ENCODE measurements around the gene LAMTOR5.

DNA sequence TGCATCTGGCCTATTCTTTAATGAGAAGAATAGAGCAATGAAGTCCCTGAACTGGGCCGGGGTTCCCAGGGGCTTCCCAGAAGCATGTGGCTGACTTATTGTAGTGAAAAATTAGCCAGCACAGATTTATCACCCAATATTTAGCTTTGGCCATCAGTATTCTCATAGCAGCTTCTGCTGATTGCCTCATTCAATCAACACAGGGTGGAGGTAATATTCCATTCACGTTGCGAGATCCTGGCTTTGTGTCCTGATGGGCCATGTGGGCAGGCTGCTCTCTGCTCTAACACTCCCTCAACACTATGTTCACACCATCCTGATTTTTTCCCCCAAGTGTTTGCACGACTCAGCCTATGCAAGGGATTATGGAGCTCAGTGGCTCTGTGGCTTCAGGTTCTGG lies 21.5 kb upstream of the LAMTOR5 start:
- TF ChIP-seq, protein P1, sequence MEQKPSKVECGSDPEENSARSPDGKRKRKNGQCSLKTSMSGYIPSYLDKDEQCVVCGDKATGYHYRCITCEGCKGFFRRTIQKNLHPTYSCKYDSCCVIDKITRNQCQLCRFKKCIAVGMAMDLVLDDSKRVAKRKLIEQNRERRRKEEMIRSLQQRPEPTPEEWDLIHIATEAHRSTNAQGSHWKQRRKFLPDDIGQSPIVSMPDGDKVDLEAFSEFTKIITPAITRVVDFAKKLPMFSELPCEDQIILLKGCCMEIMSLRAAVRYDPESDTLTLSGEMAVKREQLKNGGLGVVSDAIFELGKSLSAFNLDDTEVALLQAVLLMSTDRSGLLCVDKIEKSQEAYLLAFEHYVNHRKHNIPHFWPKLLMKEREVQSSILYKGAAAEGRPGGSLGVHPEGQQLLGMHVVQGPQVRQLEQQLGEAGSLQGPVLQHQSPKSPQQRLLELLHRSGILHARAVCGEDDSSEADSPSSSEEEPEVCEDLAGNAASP (CRISPR knock-in tag; IDR thresholded peaks at IDR 0.05; ENCODE audit: borderline replicate concordance): no peak
- TF ChIP-seq, protein P2, sequence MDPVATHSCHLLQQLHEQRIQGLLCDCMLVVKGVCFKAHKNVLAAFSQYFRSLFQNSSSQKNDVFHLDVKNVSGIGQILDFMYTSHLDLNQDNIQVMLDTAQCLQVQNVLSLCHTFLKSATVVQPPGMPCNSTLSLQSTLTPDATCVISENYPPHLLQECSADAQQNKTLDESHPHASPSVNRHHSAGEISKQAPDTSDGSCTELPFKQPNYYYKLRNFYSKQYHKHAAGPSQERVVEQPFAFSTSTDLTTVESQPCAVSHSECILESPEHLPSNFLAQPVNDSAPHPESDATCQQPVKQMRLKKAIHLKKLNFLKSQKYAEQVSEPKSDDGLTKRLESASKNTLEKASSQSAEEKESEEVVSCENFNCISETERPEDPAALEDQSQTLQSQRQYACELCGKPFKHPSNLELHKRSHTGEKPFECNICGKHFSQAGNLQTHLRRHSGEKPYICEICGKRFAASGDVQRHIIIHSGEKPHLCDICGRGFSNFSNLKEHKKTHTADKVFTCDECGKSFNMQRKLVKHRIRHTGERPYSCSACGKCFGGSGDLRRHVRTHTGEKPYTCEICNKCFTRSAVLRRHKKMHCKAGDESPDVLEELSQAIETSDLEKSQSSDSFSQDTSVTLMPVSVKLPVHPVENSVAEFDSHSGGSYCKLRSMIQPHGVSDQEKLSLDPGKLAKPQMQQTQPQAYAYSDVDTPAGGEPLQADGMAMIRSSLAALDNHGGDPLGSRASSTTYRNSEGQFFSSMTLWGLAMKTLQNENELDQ (CRISPR knock-in tag; IDR thresholded peaks at IDR 0.05; ENCODE audit: borderline replicate concordance): no peak
- TF ChIP-seq, protein P3, sequence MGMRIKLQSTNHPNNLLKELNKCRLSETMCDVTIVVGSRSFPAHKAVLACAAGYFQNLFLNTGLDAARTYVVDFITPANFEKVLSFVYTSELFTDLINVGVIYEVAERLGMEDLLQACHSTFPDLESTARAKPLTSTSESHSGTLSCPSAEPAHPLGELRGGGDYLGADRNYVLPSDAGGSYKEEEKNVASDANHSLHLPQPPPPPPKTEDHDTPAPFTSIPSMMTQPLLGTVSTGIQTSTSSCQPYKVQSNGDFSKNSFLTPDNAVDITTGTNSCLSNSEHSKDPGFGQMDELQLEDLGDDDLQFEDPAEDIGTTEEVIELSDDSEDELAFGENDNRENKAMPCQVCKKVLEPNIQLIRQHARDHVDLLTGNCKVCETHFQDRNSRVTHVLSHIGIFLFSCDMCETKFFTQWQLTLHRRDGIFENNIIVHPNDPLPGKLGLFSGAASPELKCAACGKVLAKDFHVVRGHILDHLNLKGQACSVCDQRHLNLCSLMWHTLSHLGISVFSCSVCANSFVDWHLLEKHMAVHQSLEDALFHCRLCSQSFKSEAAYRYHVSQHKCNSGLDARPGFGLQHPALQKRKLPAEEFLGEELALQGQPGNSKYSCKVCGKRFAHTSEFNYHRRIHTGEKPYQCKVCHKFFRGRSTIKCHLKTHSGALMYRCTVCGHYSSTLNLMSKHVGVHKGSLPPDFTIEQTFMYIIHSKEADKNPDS (CRISPR knock-in tag; IDR thresholded peaks at IDR 0.05): no peak
- TF ChIP-seq, protein P4, sequence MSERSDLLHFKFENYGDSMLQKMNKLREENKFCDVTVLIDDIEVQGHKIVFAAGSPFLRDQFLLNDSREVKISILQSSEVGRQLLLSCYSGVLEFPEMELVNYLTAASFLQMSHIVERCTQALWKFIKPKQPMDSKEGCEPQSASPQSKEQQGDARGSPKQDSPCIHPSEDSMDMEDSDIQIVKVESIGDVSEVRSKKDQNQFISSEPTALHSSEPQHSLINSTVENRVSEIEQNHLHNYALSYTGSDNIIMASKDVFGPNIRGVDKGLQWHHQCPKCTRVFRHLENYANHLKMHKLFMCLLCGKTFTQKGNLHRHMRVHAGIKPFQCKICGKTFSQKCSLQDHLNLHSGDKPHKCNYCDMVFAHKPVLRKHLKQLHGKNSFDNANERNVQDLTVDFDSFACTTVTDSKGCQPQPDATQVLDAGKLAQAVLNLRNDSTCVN (CRISPR knock-in tag; IDR thresholded peaks at IDR 0.05; ENCODE audit: borderline replicate concordance): no peak
- no peak for TF ChIP-seq ZNF775 (CRISPR knock-in tag; IDR thresholded peaks at IDR 0.05; ENCODE audit: borderline replicate concordance)

All from HepG2 (cell line).